Panc1 (cell line): ENCODE measurements around the gene IDUA.

Experiments used
- CTCF ChIP-seq: fragments of 450-650 bp; IDR thresholded peaks from 2 replicates; pipeline ENCODE4 v1.5.1; 2017; ENCODE audit warnings: mild to moderate bottlenecking
- POLR2AphosphoS5 ChIP-seq: IDR thresholded peaks from 2 replicates; pipeline ENCODE4 v1.6.1; 2012; ENCODE audit warnings: mild to moderate bottlenecking, low read depth, low read length, moderate library complexity
- REST ChIP-seq, 2 experiments: IDR thresholded peaks; 2 replicates each; pipeline ENCODE4 v1.6.1; 2011 to 2012; ENCODE audit warnings: low read depth in 2 of 2, control low read depth in 1 of 2, low read length in 1 of 2, mild to moderate bottlenecking in 1 of 2, moderate library complexity in 1 of 2; ENCODE audit not compliant: insufficient read depth in 1 of 2
- SIN3A ChIP-seq: IDR thresholded peaks from 2 replicates; pipeline ENCODE4 v1.6.1; 2012; ENCODE audit warnings: low read depth, mild to moderate bottlenecking, low read length, moderate library complexity, borderline replicate concordance; ENCODE audit not compliant: insufficient read depth
- TCF7L2 ChIP-seq: IDR thresholded peaks from 2 replicates; pipeline ENCODE4 v1.6.1; 2011; ENCODE audit warnings: mild to moderate bottlenecking, low read depth, low read length, inconsistent platforms

- TF ChIP-seq CTCF = no peak
- TF ChIP-seq POLR2AphosphoS5 = no peak
- TF ChIP-seq REST (IDR thresholded peaks at IDR 0.05; ENCODE audit: insufficient read depth in 1 of 2, low read depth in 2 of 2, low read length in 1 of 2) = no peak
- TF ChIP-seq TCF7L2 = no peak
- TF ChIP-seq SIN3A = no peak
Measured at GRCh38 chr4:1029529-1029928, 42.7 kb downstream of the IDUA start.
